ENCODE measurements around the gene SLC29A3.

DNA sequence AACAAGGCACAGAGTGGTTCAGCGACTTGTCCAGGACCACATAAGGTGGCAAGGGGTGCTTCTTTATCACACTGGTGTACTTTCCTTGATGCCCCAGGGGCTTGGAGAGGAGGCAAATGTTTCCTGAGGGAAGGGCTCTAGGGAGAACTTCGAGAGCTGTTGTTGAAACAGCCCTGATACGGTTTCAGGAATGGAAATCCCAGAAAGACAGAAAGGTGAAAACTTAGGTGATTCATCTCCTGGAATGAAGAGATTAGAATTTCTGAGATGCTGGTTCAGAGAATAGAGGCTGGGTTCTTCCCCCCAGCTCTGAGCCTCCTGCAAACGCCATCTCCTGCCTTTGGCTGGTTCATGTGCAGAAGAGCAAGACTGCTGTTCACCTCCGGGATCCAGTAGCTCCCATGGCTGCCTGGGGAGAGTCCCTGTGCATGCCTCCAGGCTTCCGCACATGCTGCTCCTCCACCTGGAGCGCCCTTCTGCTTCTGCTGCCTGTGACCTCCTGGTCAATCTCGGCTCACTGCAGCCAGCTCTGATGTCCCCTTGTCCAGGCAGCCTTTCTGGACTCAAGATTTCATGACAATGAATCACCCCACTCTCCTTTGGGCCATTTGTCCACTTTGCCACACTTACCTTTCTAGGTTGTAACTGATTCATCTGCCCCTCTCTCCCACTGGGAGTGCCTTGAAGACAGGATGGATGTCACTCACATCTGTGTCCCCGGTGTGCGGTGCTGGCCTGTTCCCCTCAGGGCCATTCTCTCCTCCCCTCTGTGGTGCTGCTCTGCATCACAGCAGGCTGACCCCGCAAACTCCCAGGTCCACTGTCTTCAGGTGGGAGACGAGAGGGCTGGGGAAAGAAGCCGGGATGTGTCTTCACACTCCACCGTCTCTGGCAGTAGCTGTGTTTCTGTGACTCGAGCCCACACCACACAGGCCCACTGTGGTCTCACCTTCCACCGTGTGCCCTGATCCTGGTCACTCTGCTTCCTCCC is 74.0 kb downstream of the SLC29A3 start:
- TF ChIP-seq, protein P1, sequence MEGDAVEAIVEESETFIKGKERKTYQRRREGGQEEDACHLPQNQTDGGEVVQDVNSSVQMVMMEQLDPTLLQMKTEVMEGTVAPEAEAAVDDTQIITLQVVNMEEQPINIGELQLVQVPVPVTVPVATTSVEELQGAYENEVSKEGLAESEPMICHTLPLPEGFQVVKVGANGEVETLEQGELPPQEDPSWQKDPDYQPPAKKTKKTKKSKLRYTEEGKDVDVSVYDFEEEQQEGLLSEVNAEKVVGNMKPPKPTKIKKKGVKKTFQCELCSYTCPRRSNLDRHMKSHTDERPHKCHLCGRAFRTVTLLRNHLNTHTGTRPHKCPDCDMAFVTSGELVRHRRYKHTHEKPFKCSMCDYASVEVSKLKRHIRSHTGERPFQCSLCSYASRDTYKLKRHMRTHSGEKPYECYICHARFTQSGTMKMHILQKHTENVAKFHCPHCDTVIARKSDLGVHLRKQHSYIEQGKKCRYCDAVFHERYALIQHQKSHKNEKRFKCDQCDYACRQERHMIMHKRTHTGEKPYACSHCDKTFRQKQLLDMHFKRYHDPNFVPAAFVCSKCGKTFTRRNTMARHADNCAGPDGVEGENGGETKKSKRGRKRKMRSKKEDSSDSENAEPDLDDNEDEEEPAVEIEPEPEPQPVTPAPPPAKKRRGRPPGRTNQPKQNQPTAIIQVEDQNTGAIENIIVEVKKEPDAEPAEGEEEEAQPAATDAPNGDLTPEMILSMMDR (IDR thresholded peaks at IDR 0.05; ENCODE audit: control extremely low read depth in 1 of 3, insufficient read depth in 1 of 3, low read depth in 1 of 3, low read length in 3 of 3) = no peak
- TF ChIP-seq GABPA (IDR thresholded peaks at IDR 0.05; ENCODE audit: borderline replicate concordance, insufficient read depth, low read length) = no peak
- no peak for TF ChIP-seq GTF2F1 (IDR thresholded peaks at IDR 0.05; ENCODE audit: borderline replicate concordance, low read depth, low read length)
- no peak for TF ChIP-seq EZH2 (IDR thresholded peaks at IDR 0.05; ENCODE audit: low read depth, low read length, severe bottlenecking)
- TF ChIP-seq POLR2AphosphoS5 (IDR thresholded peaks at IDR 0.05; ENCODE audit: low read depth, low read length) = no peak
- TF ChIP-seq POLR2A (IDR thresholded peaks at IDR 0.05; ENCODE audit: control extremely low read depth in 1 of 2, low read depth in 2 of 2, low read length in 2 of 2) = no peak
- no peak for TF ChIP-seq JUN (IDR thresholded peaks at IDR 0.05; ENCODE audit: low read depth, low read length)
- no peak for TF ChIP-seq RNF2 (IDR thresholded peaks at IDR 0.05; ENCODE audit: borderline replicate concordance, low read depth, low read length, missing control alignments, poor library complexity, severe bottlenecking)
- TF ChIP-seq CREB1 (IDR thresholded peaks at IDR 0.05) = no peak
- TF ChIP-seq, protein P2, sequence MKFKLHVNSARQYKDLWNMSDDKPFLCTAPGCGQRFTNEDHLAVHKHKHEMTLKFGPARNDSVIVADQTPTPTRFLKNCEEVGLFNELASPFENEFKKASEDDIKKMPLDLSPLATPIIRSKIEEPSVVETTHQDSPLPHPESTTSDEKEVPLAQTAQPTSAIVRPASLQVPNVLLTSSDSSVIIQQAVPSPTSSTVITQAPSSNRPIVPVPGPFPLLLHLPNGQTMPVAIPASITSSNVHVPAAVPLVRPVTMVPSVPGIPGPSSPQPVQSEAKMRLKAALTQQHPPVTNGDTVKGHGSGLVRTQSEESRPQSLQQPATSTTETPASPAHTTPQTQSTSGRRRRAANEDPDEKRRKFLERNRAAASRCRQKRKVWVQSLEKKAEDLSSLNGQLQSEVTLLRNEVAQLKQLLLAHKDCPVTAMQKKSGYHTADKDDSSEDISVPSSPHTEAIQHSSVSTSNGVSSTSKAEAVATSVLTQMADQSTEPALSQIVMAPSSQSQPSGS (IDR thresholded peaks at IDR 0.05; ENCODE audit: low read length) = no peak
- no peak for TF ChIP-seq POU5F1 (IDR thresholded peaks at IDR 0.05; ENCODE audit: low read depth, low read length)

Data from H1 (cell line).